Mucosa of rectum (tissue), 2 donors: ENCODE data around the gene ARHGEF25.
"Not testable (repeated sequence)": the region's sequence is repeated elsewhere in the genome, so short reads cannot be mapped to it uniquely, and the experiment has no call there.

Experiments used
- H3K27ac ChIP-seq, 2 donors: one replicate each; pipeline ENCODE4 v1.7.0; 2013; ENCODE audit warnings: inconsistent platforms in 2 of 2, low read depth in 2 of 2, low read length in 2 of 2
- H3K27me3 ChIP-seq, 2 donors: one replicate each; pipeline ENCODE4 v1.7.0; 2013; ENCODE audit warnings: low read length in 2 of 2; ENCODE audit not compliant: control insufficient read depth in 2 of 2, insufficient read depth in 2 of 2
- H3K36me3 ChIP-seq, 2 donors: one replicate each; pipeline ENCODE4 v1.7.0; 2013; ENCODE audit warnings: low read length in 2 of 2; ENCODE audit not compliant: control insufficient read depth in 2 of 2, insufficient read depth in 2 of 2
- H3K4me1 ChIP-seq, 2 donors: one replicate each; pipeline ENCODE4 v1.7.0; 2013; ENCODE audit warnings: low read length in 2 of 2, mild to moderate bottlenecking in 1 of 2; ENCODE audit not compliant: control insufficient read depth in 2 of 2, insufficient read depth in 2 of 2
- H3K4me3 ChIP-seq, 2 donors: one replicate each; pipeline ENCODE4 v1.7.0; 2013; ENCODE audit warnings: low read length in 2 of 2
- H3K9ac ChIP-seq, 2 donors: one replicate each; pipeline ENCODE4 v1.7.0; 2013; ENCODE audit warnings: low read length in 2 of 2, low read depth in 1 of 2, mild to moderate bottlenecking in 1 of 2
- H3K9me3 ChIP-seq, 2 donors: one replicate each; pipeline ENCODE4 v1.7.0; 2013; ENCODE audit warnings: low read length in 2 of 2; ENCODE audit not compliant: control insufficient read depth in 2 of 2
- donor health status: healthy.
- donor health status: Normal muscosa, but diverticular disease.

Gene ARHGEF25

GRCh38 chr12:57658890-57659289 lies 47.7 kb downstream of the ARHGEF25 start:
- Histone ChIP-seq H3K4me1 (no peaks in the 10 kb centered on the region), H3K27me3 (no peaks in the 10 kb centered on the region), H3K36me3 (no peaks in the 10 kb centered on the region), H3K9ac (no peak overlapping the region), H3K4me3 (no peak overlapping the region), H3K9me3 (no peaks in the 10 kb centered on the region), H3K27ac (no peak overlapping the region)

- Histone ChIP-seq H3K4me3 (no peak overlapping the region), H3K9me3 (no peaks in the 10 kb centered on the region), H3K36me3 (no peaks in the 10 kb centered on the region), H3K9ac (no peak overlapping the region), H3K4me1 (no peaks in the 10 kb centered on the region), H3K27me3 (no peaks in the 10 kb centered on the region), H3K27ac (no peak overlapping the region)
These were observed 50.1 kb downstream of the ARHGEF25 start for GRCh38 chr12:57661376-57661775.

DNA sequence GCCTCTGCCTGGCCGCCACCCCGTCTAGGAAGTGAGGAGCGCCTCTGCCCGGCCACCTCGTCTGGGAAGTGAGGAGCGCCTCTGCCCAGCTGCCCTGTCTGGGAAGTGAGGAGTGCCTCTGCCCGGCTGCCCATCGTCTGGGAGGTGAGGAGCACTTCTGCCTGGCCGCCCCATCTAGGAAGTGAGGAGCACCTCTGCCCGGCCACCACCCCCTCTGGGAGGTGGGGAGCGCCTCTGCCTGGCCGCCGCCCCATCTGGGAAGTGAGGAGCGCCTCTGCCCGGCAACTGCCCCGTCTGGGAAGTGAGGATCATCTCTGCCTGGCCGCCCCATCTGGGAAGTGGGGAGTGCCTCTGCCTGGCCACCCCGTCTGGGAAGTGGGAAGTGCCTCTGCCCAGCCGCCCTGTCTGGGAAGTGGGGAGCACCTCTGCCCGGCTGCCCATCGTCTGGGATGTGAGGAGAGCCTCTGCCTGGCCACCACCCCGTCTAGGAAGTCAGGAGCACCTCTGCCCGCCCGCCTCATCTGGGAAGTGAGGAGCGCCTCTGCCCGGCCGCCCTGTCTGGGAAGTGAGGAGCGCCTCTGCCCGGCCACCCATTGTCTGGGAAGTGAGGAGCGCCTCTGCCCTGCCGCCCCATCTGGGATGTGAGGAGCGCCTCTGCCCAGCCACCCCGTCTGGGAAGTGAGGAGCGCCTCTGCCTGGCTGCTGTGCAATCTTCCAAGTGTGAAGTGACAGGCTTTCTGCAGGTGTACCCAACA lies 54.0 kb downstream of the ARHGEF25 start:
- H3K4me3 ChIP-seq, H3K27ac ChIP-seq, H3K9me3 ChIP-seq, H3K4me1 ChIP-seq, H3K9ac ChIP-seq, H3K36me3 ChIP-seq, H3K27me3 ChIP-seq: not testable (repeated sequence)
